Smooth muscle cell (in vitro differentiated cells): ENCODE results near the gene WWP2. TPM values are rescaled to one million over a fixed set of nuclear protein-coding genes. Genes with fewer than 3 reads are reported as not detected.

ENCODE experiments used
- DNase-seq: peaks from one replicate; lab custom pipeline; 2025; ENCODE audit not compliant: unreplicated experiment; lab: John Stamatoyannopoulos, UW
- H2AFZ ChIP-seq: fragments of 200-600 bp; sonication (generic); 2 replicates; pipeline ENCODE4 v1.6.0; 2016; ENCODE audit warnings: antibody characterized with exemption, low read depth, mild to moderate bottlenecking
- H3F3A ChIP-seq: fragments of 200-600 bp; sonication (generic); 2 replicates; pipeline ENCODE4 v1.6.0; 2017; ENCODE audit warnings: antibody characterized with exemption, low read depth
- H3K27ac ChIP-seq: fragments of 200-600 bp; sonication (generic); 2 replicates; pipeline ENCODE4 v1.5.1; 2016; ENCODE audit warnings: low read depth, mild to moderate bottlenecking
- H3K27me3 ChIP-seq: fragments of 200-600 bp; sonication (generic); 2 replicates; pipeline ENCODE4 v1.6.1; 2016; ENCODE audit warnings: low read depth, mild to moderate bottlenecking
- H3K36me3 ChIP-seq: fragments of 200-600 bp; sonication (generic); 2 replicates; pipeline ENCODE4 v1.5.1; 2016; ENCODE audit warnings: low read depth
- H3K4me1 ChIP-seq: fragments of 200-600 bp; sonication (generic); 2 replicates; pipeline ENCODE4 v1.5.1; 2016; ENCODE audit warnings: low read depth
- H3K4me2 ChIP-seq: fragments of 200-600 bp; sonication (generic); 2 replicates; pipeline ENCODE4 v1.6.0; 2016; ENCODE audit warnings: mild to moderate bottlenecking
- H3K4me3 ChIP-seq: fragments of 200-600 bp; sonication (generic); 2 replicates; pipeline ENCODE4 v1.5.1; 2016; ENCODE audit warnings: mild to moderate bottlenecking
- H3K79me2 ChIP-seq: fragments of 200-600 bp; sonication (generic); 2 replicates; pipeline ENCODE4 v1.6.0; 2016; ENCODE audit warnings: low read depth, mild to moderate bottlenecking
- H3K9ac ChIP-seq: fragments of 200-600 bp; sonication (generic); 2 replicates; pipeline ENCODE4 v1.6.0; 2016; ENCODE audit warnings: low read depth
- H3K9me3 ChIP-seq: fragments of 200-600 bp; sonication (generic); replicated peaks from 2 replicates; pipeline ENCODE4 v1.5.1; 2016; ENCODE audit warnings: low read depth
- H4K20me1 ChIP-seq: fragments of 200-600 bp; sonication (generic); 2 replicates; pipeline ENCODE4 v1.6.0; 2016; ENCODE audit warnings: low read depth
- CTCF ChIP-seq: fragments of 200-600 bp; sonication (generic); IDR thresholded peaks from 2 replicates; pipeline ENCODE4 v1.5.1; 2017; ENCODE audit warnings: borderline replicate concordance, mild to moderate bottlenecking, antibody characterized with exemption; ENCODE audit not compliant: insufficient read depth, poor library complexity, severe bottlenecking
- WGBS: methylation state at CpG from one replicate; pipeline ENCODE4 v1.1.7; 2016; ENCODE audit warnings: low lambda C conversion rate; 5-methylcytosine and 5-hydroxymethylcytosine counted together
- polyA plus RNA-seq: library from polyadenylated mRNA; unstranded; fragments of >200 nt; fragmentation: Nextera tagmentation; extraction: Ambion mirVana; gene quantifications from 2 replicates; pipeline ENCODE4 v1.2.1, GENCODE V29; 2016
- total RNA-seq: library from RNA; depleted of rRNA; stranded (reverse); fragments of >200 nt; gene quantifications from 2 replicates; pipeline ENCODE4 v1.2.3, GENCODE V29; 2014

WWP2 gene
- total and polyA plus RNA-seq, 2 experiments from 2014 or later, result 7.8 to 9.0 TPM

- H3K79me2 ChIP-seq, result no peaks in the 10 kb centered on the region
- H4K20me1 ChIP-seq, result no peaks in the 10 kb centered on the region
- H2AFZ ChIP-seq, result no peak overlapping the region
- no peaks in the 10 kb centered on the region for H3K9me3 ChIP-seq
- H3F3A ChIP-seq, result peaks cover 4% of the 10 kb centered on the region
- no peak for DNase-seq
- no peak overlapping the region for H3K4me3 ChIP-seq
- H3K4me2 ChIP-seq, result no peak overlapping the region
- H3K4me1 ChIP-seq, result peaks cover 15% of the 10 kb centered on the region
- TF ChIP-seq CTCF, result no peak
- WGBS, result 97% methylated on average over 5 of the region's 5 CpGs
- H3K27me3 ChIP-seq, result no peaks in the 10 kb centered on the region
- H3K9ac ChIP-seq, result peak overlapping the region; percentile 0
- H3K36me3 ChIP-seq, result no peaks in the 10 kb centered on the region
- peak overlapping the region; percentile 62 for H3K27ac ChIP-seq
These were observed 68.0 kb downstream of the WWP2 start for GRCh38 chr16:69830146-69830533.

DNA sequence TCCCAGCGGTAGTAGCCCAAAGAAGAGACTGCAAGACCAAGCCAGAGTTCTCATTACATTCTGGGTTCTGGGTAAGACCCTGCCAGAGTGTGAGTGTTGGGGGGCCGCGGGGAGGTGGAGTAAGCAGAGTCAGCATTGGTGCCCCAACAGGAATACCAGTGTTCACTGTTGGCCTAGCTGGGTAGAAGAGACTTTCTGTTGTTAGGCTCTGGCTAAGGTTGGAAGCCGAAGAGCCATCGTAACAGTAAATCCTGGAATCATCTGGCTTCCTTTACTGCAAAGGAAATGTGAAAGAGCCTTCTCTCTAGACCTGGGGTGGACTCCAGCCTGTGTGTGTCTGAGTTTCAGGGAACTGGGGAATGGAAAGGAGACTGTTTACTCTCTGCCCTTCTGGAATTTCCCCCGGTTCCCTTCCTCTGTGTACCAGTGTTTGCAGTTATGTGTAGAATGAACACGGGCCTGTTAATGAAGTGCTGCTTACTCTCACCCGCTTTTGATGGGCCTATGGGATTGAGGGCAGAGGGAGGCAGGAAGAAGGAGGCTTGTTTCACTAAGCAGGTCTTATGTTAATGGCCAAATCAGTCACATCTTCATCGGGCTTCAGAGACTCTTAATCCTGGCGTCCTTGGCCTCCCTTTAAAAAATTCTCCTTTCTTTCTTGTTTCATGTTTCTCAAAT is 68.5 kb downstream of the WWP2 start:
- Histone ChIP-seq H3K4me2 (peak overlapping the region; percentile 69), H4K20me1 (no peaks in the 10 kb centered on the region), H3K4me1 (peaks cover 15% of the 10 kb centered on the region), H3K9ac (peak overlapping the region; percentile 0), H2AFZ (peak overlapping the region; percentile 18), H3K36me3 (no peaks in the 10 kb centered on the region), H3K27me3 (no peaks in the 10 kb centered on the region), H3F3A (peaks cover 4% of the 10 kb centered on the region), H3K79me2 (no peaks in the 10 kb centered on the region), H3K9me3 (no peaks in the 10 kb centered on the region), H3K27ac (peak overlapping the region; percentile 62), H3K4me3 (peak overlapping the region; percentile 10)
- DNase-seq, result no peak
- WGBS, result 52% methylated on average over 10 of the region's 10 CpGs
- no peak for TF ChIP-seq CTCF

- Histone ChIP-seq H3K79me2 (no peaks in the 10 kb centered on the region), H3F3A (peaks cover 4% of the 10 kb centered on the region), H3K4me3 (peak overlapping the region; percentile 10), H4K20me1 (no peaks in the 10 kb centered on the region), H3K4me2 (peak overlapping the region; percentile 69), H3K36me3 (no peaks in the 10 kb centered on the region), H3K27ac (peak overlapping the region; percentile 62), H2AFZ (peak overlapping the region; percentile 18), H3K4me1 (peaks cover 15% of the 10 kb centered on the region), H3K9ac (peak overlapping the region; percentile 0), H3K9me3 (no peaks in the 10 kb centered on the region), H3K27me3 (no peaks in the 10 kb centered on the region)
- WGBS, result 78% methylated on average over 13 of the region's 13 CpGs
- no peak for DNase-seq
- no peak for TF ChIP-seq CTCF
These were observed 69.3 kb downstream of the WWP2 start for GRCh38 chr16:69831212-69832123.
